Stomach (tissue), 4 donors: ENCODE measurements around the gene FBP1.

ENCODE experiments used
- POLR2A ChIP-seq, 4 donors: fragments of 450-650 bp; IDR thresholded peaks; one replicate each; pipeline ENCODE4 v1.6.1; 2016; ENCODE audit warnings: antibody characterized with exemption in 4 of 4, control low read depth in 2 of 4, mild to moderate bottlenecking in 1 of 4, moderate library complexity in 1 of 4
- TF ChIP-seq, protein P1 (sequence below), 7 experiments: fragments of 450-650 bp in 4 of 7; fragments of 200-600 bp in 3 of 7; sonication (generic) in 3 of 7; IDR thresholded peaks; one replicate each; pipeline ENCODE4 v1.5.1; 2016 to 2019; ENCODE audit warnings: antibody characterized with exemption in 7 of 7, control low read depth in 2 of 7, mild to moderate bottlenecking in 1 of 7

DNA sequence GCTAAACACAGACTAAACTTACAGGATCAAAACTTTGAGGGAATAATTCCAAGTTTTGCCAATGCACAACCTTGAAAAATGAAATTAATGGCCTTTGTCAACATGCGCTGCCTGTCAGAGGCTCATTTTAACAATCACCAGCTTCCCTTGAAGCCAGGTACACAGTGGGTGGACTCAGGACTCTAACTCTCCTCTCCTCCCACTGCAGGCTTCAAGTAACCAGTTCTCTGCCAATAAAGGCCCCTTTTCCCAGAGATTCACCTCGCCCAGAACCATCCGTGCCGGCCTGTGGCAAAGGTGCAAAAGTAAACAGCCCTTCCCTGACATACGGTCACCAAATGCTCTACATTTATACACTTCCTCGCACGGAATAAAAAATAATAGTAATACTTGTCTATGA, 27.2 kb downstream of the FBP1 start:
- TF ChIP-seq, protein P1, sequence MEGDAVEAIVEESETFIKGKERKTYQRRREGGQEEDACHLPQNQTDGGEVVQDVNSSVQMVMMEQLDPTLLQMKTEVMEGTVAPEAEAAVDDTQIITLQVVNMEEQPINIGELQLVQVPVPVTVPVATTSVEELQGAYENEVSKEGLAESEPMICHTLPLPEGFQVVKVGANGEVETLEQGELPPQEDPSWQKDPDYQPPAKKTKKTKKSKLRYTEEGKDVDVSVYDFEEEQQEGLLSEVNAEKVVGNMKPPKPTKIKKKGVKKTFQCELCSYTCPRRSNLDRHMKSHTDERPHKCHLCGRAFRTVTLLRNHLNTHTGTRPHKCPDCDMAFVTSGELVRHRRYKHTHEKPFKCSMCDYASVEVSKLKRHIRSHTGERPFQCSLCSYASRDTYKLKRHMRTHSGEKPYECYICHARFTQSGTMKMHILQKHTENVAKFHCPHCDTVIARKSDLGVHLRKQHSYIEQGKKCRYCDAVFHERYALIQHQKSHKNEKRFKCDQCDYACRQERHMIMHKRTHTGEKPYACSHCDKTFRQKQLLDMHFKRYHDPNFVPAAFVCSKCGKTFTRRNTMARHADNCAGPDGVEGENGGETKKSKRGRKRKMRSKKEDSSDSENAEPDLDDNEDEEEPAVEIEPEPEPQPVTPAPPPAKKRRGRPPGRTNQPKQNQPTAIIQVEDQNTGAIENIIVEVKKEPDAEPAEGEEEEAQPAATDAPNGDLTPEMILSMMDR (IDR thresholded peaks at IDR 0.05) = no peak
- no peak for TF ChIP-seq POLR2A (IDR thresholded peaks at IDR 0.05)
